Measurements from ENCODE around the gene CYP11A1.
A peak's percentile ranks its signal among the peaks of the same experiment; 100 is the strongest.

DNA sequence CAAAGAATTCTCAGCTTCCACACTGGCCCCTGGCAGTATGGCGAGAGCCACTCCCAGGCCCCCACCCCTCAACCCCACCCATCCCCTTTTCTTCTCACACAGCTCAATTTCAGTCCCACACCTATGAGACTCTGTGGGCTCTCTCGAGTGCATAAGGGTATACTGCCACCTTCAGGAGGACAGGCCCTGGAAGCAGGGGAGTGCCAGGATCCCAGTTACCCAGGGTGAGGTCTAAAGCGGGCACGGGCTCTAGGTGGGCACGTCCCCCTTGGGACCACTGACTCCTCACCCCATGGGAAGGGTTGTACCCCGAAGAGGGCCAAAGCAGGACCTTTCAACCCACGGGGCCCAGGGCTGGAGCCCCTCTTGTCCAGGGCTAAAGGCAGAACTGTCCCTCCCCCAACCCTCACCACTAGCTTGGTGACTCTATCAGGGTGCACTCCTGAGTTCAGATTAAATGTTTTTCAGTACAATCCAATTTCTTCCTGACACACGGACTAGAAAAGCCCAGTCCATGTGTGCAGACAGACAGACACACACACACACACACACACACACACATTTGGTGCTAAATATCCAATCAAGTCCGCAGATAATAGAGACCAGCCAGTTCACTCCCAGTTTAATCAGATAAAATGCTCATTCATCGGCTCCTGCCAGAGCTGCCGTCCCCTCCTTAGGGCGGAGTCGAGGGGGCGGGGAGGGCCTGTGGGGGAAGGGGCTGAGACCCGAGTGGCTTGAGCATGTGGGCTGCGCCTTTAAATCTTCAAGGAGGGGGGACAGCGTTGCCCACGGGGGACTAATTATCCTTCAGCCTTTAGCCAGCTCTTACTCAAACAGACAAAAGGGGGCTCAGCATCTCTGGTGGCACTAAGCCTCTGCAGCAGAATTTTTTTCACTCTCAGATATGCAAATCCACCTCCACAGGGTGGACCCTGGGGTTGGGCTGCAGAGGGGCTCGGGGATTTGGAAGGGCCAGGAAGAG, 59.3 kb downstream of the CYP11A1 start:
- TF ChIP-seq, protein P1, sequence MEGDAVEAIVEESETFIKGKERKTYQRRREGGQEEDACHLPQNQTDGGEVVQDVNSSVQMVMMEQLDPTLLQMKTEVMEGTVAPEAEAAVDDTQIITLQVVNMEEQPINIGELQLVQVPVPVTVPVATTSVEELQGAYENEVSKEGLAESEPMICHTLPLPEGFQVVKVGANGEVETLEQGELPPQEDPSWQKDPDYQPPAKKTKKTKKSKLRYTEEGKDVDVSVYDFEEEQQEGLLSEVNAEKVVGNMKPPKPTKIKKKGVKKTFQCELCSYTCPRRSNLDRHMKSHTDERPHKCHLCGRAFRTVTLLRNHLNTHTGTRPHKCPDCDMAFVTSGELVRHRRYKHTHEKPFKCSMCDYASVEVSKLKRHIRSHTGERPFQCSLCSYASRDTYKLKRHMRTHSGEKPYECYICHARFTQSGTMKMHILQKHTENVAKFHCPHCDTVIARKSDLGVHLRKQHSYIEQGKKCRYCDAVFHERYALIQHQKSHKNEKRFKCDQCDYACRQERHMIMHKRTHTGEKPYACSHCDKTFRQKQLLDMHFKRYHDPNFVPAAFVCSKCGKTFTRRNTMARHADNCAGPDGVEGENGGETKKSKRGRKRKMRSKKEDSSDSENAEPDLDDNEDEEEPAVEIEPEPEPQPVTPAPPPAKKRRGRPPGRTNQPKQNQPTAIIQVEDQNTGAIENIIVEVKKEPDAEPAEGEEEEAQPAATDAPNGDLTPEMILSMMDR (IDR thresholded peaks at IDR 0.05) = peak in 5 of 7 experiments; percentile 38 to 61 (median 50)
- TF ChIP-seq POLR2A (IDR thresholded peaks at IDR 0.05) = no peak
- TF ChIP-seq POLR2AphosphoS5 (IDR thresholded peaks at IDR 0.05) = no peak

Measured in stomach (tissue), 4 donors.